Breast epithelium (tissue), 3 donors: ENCODE results near the gene BHLHA9.

Experiments
- CTCF ChIP-seq, 3 donors: fragments of 450-650 bp; IDR thresholded peaks; one replicate each; pipeline ENCODE4 v1.5.1; 2016 to 2017; ENCODE audit warnings: antibody characterized with exemption in 3 of 3, mild to moderate bottlenecking in 3 of 3, moderate library complexity in 3 of 3
- POLR2A ChIP-seq: fragments of 450-650 bp; IDR thresholded peaks from one replicate; pipeline ENCODE4 v1.6.1; 2016; ENCODE audit warnings: antibody characterized with exemption, mild to moderate bottlenecking, moderate library complexity
- POLR2AphosphoS5 ChIP-seq, 3 donors: sonication (generic); formaldehyde crosslinking; IDR thresholded peaks; one replicate each; pipeline ENCODE4 v1.6.1; 2017; ENCODE audit warnings: antibody characterized with exemption in 3 of 3

GRCh38 chr17:1300371-1300905, 30.2 kb downstream of the BHLHA9 start:
- no peak for TF ChIP-seq POLR2A
- no peak for TF ChIP-seq CTCF (IDR thresholded peaks at IDR 0.05)
- TF ChIP-seq POLR2AphosphoS5 (IDR thresholded peaks at IDR 0.05): no peak
